ENCODE results near the gene DEGS2. TPM values are rescaled to one million over a fixed set of nuclear protein-coding genes. Genes with fewer than 3 reads are reported as not detected.

The DEGS2 gene
- total RNA-seq, 2 donors from 2014 or later = 7.3 to 10.5 TPM

DNA sequence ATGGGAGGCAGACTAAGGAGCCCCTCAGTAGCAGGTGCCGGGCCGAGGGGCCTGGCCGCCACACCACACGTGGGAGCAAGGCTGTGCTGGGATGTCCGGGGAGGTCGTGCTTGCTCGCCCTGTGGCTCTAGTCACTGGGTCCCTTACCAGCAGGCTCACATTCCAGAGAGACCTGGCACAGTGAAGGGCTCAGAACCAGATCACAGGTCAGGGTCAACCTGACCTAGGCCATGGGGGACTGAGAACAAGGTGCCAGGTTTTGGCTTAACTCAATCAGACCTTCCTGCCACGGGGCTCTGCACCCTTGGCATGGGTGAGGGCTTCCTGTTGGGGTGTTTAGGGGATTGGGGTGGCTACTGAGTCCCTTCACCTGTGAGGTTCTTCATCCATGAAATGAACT, 22.3 kb downstream of the DEGS2 start:
- H3K4me3 ChIP-seq = no peak overlapping the region
- TF ChIP-seq, protein P1, sequence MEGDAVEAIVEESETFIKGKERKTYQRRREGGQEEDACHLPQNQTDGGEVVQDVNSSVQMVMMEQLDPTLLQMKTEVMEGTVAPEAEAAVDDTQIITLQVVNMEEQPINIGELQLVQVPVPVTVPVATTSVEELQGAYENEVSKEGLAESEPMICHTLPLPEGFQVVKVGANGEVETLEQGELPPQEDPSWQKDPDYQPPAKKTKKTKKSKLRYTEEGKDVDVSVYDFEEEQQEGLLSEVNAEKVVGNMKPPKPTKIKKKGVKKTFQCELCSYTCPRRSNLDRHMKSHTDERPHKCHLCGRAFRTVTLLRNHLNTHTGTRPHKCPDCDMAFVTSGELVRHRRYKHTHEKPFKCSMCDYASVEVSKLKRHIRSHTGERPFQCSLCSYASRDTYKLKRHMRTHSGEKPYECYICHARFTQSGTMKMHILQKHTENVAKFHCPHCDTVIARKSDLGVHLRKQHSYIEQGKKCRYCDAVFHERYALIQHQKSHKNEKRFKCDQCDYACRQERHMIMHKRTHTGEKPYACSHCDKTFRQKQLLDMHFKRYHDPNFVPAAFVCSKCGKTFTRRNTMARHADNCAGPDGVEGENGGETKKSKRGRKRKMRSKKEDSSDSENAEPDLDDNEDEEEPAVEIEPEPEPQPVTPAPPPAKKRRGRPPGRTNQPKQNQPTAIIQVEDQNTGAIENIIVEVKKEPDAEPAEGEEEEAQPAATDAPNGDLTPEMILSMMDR (IDR thresholded peaks at IDR 0.05) = no peak
- 85 to 91% methylated on average over 4 to 8 of the region's 8 CpGs for WGBS, 2 donors

DNA sequence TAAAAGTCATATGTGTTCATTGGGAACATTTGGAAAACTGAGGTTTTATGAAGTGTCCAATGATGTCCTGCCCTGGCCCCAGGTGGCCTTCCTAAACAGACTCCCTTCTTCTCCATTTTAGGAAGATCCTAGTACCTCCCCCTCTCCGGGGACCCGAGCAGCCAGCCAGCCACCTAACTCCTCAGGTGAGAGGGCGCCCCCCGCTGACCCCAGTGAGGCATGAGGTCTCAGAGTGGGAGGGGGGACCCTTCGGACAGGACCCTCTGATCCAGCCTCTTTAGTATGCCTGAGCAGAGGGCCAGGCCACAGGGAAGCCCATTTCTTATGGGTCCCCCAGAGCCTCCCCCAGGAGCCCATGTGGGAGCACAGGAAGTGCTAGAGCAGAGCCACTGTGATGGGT, 23.7 kb downstream of the DEGS2 start:
- no peak overlapping the region for H3K4me3 ChIP-seq
- H3K4me1 ChIP-seq = peaks cover 28% of the 10 kb centered on the region
- ATAC-seq = no peak
- H3K36me3 ChIP-seq (replicated peaks in 1 of 2; ENCODE audit: insufficient read depth in 1 of 2, low read depth in 2 of 2) = no peaks in the 10 kb centered on the region
- TF ChIP-seq POLR2A (IDR thresholded peaks at IDR 0.05) = no peak
- TF ChIP-seq, protein P1 (IDR thresholded peaks at IDR 0.05) = no peak
- intact Hi-C loops (cut with DNase I) = no loop called here
- WGBS, 2 donors = 90% methylated on average over 5 of the region's 5 CpGs; no CpG with 5 or more reads in 1 of the 2 donors
- no peak for DNase-seq
- H3K27me3 ChIP-seq = no peaks in the 10 kb centered on the region
- H3K9me3 ChIP-seq = no peaks in the 10 kb centered on the region
- no peak overlapping the region for H3K27ac ChIP-seq

More for the DNA sequence above, 22.3 kb downstream of the DEGS2 start:
- peaks cover 29% of the 10 kb centered on the region for H3K4me1 ChIP-seq
- H3K27ac ChIP-seq = no peak overlapping the region
- no peaks in the 10 kb centered on the region for H3K36me3 ChIP-seq (replicated peaks in 1 of 2; ENCODE audit: insufficient read depth in 1 of 2, low read depth in 2 of 2)
- H3K9me3 ChIP-seq = no peaks in the 10 kb centered on the region
- ATAC-seq = no peak
- H3K27me3 ChIP-seq = no peaks in the 10 kb centered on the region
- intact Hi-C loops (cut with DNase I) = no loop called here
- no peak for DNase-seq

DNA sequence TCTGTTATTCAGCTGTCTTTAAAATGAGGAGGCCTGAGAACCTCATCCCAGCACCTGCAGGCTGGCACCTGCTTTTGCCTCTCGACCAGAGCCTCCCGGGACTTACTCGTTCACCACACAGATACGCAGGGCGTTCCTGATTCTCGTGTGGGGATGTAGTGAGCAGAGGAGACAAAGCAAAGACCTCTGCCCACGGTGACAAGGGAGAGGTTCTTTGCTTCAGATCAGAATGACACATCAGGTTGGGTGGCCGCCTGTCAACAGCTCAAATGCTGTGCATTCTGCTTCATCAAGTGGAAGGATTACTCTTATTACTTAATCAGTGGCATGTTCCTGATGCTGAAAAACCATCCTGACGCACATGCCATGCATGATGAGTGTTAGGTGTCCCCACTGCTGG, 24.4 kb downstream of the DEGS2 start:
- no peaks in the 10 kb centered on the region for H3K9me3 ChIP-seq
- H3K27me3 ChIP-seq = no peaks in the 10 kb centered on the region
- H3K27ac ChIP-seq = peak overlapping the region in 3 of 4 donors; percentile 59 to 81 (median 66)
- TF ChIP-seq POLR2A (IDR thresholded peaks at IDR 0.05) = no peak
- TF ChIP-seq, protein P1 (IDR thresholded peaks at IDR 0.05) = no peak
- ATAC-seq = no peak
- intact Hi-C loops (cut with DNase I) = no loop called here
- WGBS, 2 donors = 84 to 86% methylated on average over 9 of the region's 9 CpGs
- no peak overlapping the region for H3K4me3 ChIP-seq
- no peak for DNase-seq
- H3K4me1 ChIP-seq = peaks cover 34% of the 10 kb centered on the region
- no peaks in the 10 kb centered on the region for H3K36me3 ChIP-seq (replicated peaks in 1 of 2; ENCODE audit: insufficient read depth in 1 of 2, low read depth in 2 of 2)

DNA sequence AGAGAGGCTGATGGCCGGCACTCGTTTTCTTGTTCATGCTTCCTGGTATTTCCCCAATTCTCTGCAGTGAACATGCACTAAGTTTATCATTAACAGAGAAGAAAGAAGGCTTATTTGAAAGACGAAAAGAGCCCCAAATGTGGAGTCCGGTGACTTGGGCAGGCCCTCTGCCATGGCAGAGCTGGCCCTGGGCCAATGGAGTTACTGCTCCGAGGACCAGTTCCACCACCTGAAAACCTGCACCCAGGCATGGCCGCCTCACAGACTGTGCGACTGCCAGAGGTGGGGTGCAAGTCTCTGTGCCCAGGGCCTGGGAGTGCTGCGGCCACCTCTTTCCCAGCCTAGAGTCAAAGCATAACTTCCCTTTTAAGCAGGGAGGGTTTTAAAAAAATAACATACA, 24.9 kb downstream of the DEGS2 start:
- DNase-seq = peak; percentile 47 to 70 (median 64)
- H3K9me3 ChIP-seq = no peaks in the 10 kb centered on the region
- ATAC-seq = peak; percentile 46
- H3K4me1 ChIP-seq = peaks cover 34% of the 10 kb centered on the region
- no peak overlapping the region for H3K4me3 ChIP-seq
- peak overlapping the region in 3 of 4 donors; percentile 59 to 81 (median 66) for H3K27ac ChIP-seq
- 65 to 83% methylated on average over 8 of the region's 8 CpGs for WGBS, 2 donors
- no peaks in the 10 kb centered on the region for H3K36me3 ChIP-seq (replicated peaks in 1 of 2; ENCODE audit: insufficient read depth in 1 of 2, low read depth in 2 of 2)
- no peak for TF ChIP-seq POLR2A (IDR thresholded peaks at IDR 0.05)
- TF ChIP-seq, protein P1 (IDR thresholded peaks at IDR 0.05) = no peak
- intact Hi-C loops (cut with DNase I) = no loop called here
- H3K27me3 ChIP-seq = no peaks in the 10 kb centered on the region

DNA sequence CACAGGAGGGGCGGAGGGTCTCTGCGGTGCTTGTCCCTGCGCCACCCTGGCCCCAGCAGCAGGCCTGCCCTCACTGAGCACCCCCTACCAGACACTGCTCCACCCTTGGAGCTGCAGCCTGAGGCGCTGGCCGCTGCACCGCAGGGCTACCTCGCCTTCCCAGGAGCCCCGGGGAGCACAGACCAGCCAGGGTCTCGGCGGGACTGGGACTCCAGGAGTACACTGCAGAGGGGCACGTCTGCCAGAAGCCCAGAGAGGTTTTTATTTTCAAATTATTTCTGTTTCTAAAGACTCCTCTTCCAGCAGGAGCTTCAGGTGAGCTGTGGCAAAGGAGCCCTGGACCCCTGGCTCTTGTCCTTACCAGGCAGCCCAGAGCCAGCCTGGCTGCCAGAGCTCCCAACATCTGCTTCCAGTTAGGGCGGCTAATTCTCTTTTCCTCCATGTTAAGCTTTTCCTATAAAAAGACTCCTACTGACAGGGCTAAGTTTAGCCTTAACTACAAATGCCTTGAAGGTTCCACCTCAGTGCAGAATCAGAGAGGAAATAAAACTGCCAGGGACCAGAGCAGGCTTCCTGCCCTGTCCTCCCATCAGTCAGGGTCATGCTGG, 26.4 kb downstream of the DEGS2 start:
- 89 to 94% methylated on average over 12 of the region's 12 CpGs for WGBS, 2 donors
- ATAC-seq = no peak

More for the DNA sequence above, 26.4 kb downstream of the DEGS2 start:
- Histone ChIP-seq H3K4me3 (no peak overlapping the region), H3K36me3 (replicated peaks in 1 of 2; ENCODE audit: insufficient read depth in 1 of 2, low read depth in 2 of 2) (no peaks in the 10 kb centered on the region), H3K27me3 (no peaks in the 10 kb centered on the region), H3K4me1 (peaks cover 34% of the 10 kb centered on the region), H3K27ac (peak overlapping the region in 2 of 4 donors; percentile 6 to 66), H3K9me3 (no peaks in the 10 kb centered on the region)
- intact Hi-C loops (cut with DNase I) = no loop called here
- TF ChIP-seq, protein P1 (IDR thresholded peaks at IDR 0.05) = no peak
- TF ChIP-seq POLR2A (IDR thresholded peaks at IDR 0.05) = no peak
- no peak for DNase-seq

All from body of pancreas (tissue), 4 donors.